Stromal cell of bone marrow (primary cell): Measurements from ENCODE around the gene TSPAN15.
"Not testable (repeated sequence)": the region's sequence is repeated elsewhere in the genome, so short reads cannot be mapped to it uniquely, and the experiment has no call there.

Source experiments
- DNase-seq: peaks from one replicate; pipeline ENCODE4 v3.0.0-alpha.2; 2012; ENCODE audit warnings: low read depth

The TSPAN15 gene

GRCh38 chr10:69488149-69488844, 37.0 kb downstream of the TSPAN15 start:
- not testable (repeated sequence) for DNase-seq

GRCh38 chr10:69488856-69489255, 37.6 kb downstream of the TSPAN15 start:
- not testable (repeated sequence) for DNase-seq

GRCh38 chr10:69489506-69490090, 38.3 kb downstream of the TSPAN15 start:
- no peak for DNase-seq

GRCh38 chr10:69490876-69491275, 39.6 kb downstream of the TSPAN15 start:
- no peak for DNase-seq

GRCh38 chr10:69491611-69492010, 40.3 kb downstream of the TSPAN15 start:
- DNase-seq = no peak

GRCh38 chr10:69492091-69492745, 41.0 kb downstream of the TSPAN15 start:
- DNase-seq = no peak

- DNase-seq = no peak
Observed at GRCh38 chr10:69492746-69493462, 41.6 kb downstream of the TSPAN15 start.

- no peak for DNase-seq
Observed at GRCh38 chr10:69494626-69495558, 43.6 kb downstream of the TSPAN15 start.

- no peak for DNase-seq
Observed at GRCh38 chr10:69495666-69496065, 44.4 kb downstream of the TSPAN15 start.

- DNase-seq = no peak
Observed at GRCh38 chr10:69496352-69497230, 45.3 kb downstream of the TSPAN15 start.

GRCh38 chr10:69497231-69497561, 45.9 kb downstream of the TSPAN15 start:
- DNase-seq = no peak

GRCh38 chr10:69497611-69498390, 46.5 kb downstream of the TSPAN15 start:
- DNase-seq = no peak

- DNase-seq = peak; percentile 36
Observed at GRCh38 chr10:69498711-69499471, 47.6 kb downstream of the TSPAN15 start.

- no peak for DNase-seq
Observed at GRCh38 chr10:69499726-69500689, 48.7 kb downstream of the TSPAN15 start.

- no peak for DNase-seq
Observed at GRCh38 chr10:69500864-69501468, 49.7 kb downstream of the TSPAN15 start.

GRCh38 chr10:69501657-69502056, 50.4 kb downstream of the TSPAN15 start:
- no peak for DNase-seq

- DNase-seq = no peak
Observed at GRCh38 chr10:69502589-69502988, 51.3 kb downstream of the TSPAN15 start.
